Testis (tissue), 3 donors: ENCODE data around the gene PPP2R5B. TPM values are rescaled to one million over a fixed set of nuclear protein-coding genes. Genes with fewer than 3 reads are reported as not detected.

Experiments
- DNase-seq: peaks from one replicate; pipeline ENCODE4 v3.0.0-alpha.2; 2019
- H3K27ac ChIP-seq, 2 donors: fragments of 200-600 bp; sonication (generic); one replicate each; pipeline ENCODE4 v1.5.1; 2019
- H3K27me3 ChIP-seq: fragments of 200-600 bp; sonication (generic); one replicate; pipeline ENCODE4 v1.5.1; 2019
- H3K36me3 ChIP-seq: fragments of 200-600 bp; sonication (generic); one replicate; pipeline ENCODE4 v1.5.1; 2017; ENCODE audit warnings: low read depth; ENCODE audit errors: missing control alignments
- H3K4me1 ChIP-seq: fragments of 200-600 bp; sonication (generic); one replicate; pipeline ENCODE4 v1.5.1; 2019
- H3K4me3 ChIP-seq, 2 donors: fragments of 200-600 bp; sonication (generic); one replicate each; pipeline ENCODE4 v1.5.1; 2017 to 2019
- H3K9me3 ChIP-seq: fragments of 200-600 bp; sonication (generic); one replicate; pipeline ENCODE4 v1.5.1; 2017
- CTCF ChIP-seq, 3 experiments: fragments of 450-650 bp in 2 of 3; fragments of 200-600 bp in 1 of 3; sonication (generic) in 1 of 3; IDR thresholded peaks; one replicate each; pipeline ENCODE4 v1.5.1; 2016 to 2019; ENCODE audit warnings: antibody characterized with exemption in 3 of 3, mild to moderate bottlenecking in 2 of 3, moderate library complexity in 1 of 3
- POLR2A ChIP-seq: fragments of 450-650 bp; IDR thresholded peaks from one replicate; pipeline ENCODE4 v1.6.1; 2017; ENCODE audit warnings: antibody characterized with exemption, mild to moderate bottlenecking, moderate library complexity
- WGBS, 2 donors: methylation state at CpG; one replicate each; pipeline ENCODE4 v1.1.5; 2018; 5-methylcytosine and 5-hydroxymethylcytosine counted together
- intact Hi-C: fragments of 100-400 bp; cut with DNase I; formaldehyde crosslinking; loops from one replicate; pipeline ENCODE4 v1.15.1; 2023; ENCODE audit warnings: low total_unique reads
- polyA plus RNA-seq: library from polyadenylated mRNA; stranded (reverse); fragments of 350-450 nt; fragmentation: Illumina TruSeq; extraction: RNeasy Lipid Tissue Mini Kit (QIAGEN cat#74804); gene quantifications from one replicate; pipeline ENCODE4 v1.2.3, GENCODE V29; 2014; ENCODE audit warnings: low read depth, low replicate concordance; ENCODE audit not compliant: insufficient read depth
- total RNA-seq, 2 donors: library from RNA; depleted of rRNA; stranded (reverse); fragments of >200 nt; gene quantifications; one replicate each; pipeline ENCODE4 v1.2.3, GENCODE V29; 2016

Gene PPP2R5B
- total and polyA plus RNA-seq, 3 donors from 2014 or later = 9.9 to 26.2 (median 19.4) TPM

- Histone ChIP-seq H3K4me1 (no peaks in the 10 kb centered on the region), H3K36me3 (no peaks in the 10 kb centered on the region), H3K4me3 (no peak overlapping the region), H3K27ac (no peak overlapping the region), H3K27me3 (no peaks in the 10 kb centered on the region), H3K9me3 (no peaks in the 10 kb centered on the region)
- DNase-seq = no peak
- intact Hi-C loops = no loop called here
- TF ChIP-seq CTCF (IDR thresholded peaks at IDR 0.05) (no peak), POLR2A (no peak)
- 96 to 98% methylated on average over 7 of the region's 7 CpGs for WGBS, 2 donors
Measured at GRCh38 chr11:64931290-64931689, 6.8 kb downstream of the PPP2R5B start.

GRCh38 chr11:64932324-64932723, 7.8 kb downstream of the PPP2R5B start:
- H3K9me3 ChIP-seq = no peaks in the 10 kb centered on the region
- no peak for DNase-seq
- intact Hi-C loops = no loop called here
- TF ChIP-seq CTCF (IDR thresholded peaks at IDR 0.05) = no peak
- TF ChIP-seq POLR2A = no peak
- no peaks in the 10 kb centered on the region for H3K36me3 ChIP-seq
- H3K4me3 ChIP-seq = no peak overlapping the region
- no peaks in the 10 kb centered on the region for H3K4me1 ChIP-seq
- WGBS, 2 donors = 90 to 93% methylated on average over 5 of the region's 5 CpGs
- no peaks in the 10 kb centered on the region for H3K27me3 ChIP-seq
- H3K27ac ChIP-seq = no peak overlapping the region

- Histone ChIP-seq H3K4me3 (no peak overlapping the region), H3K27me3 (no peaks in the 10 kb centered on the region), H3K36me3 (no peaks in the 10 kb centered on the region), H3K27ac (no peak overlapping the region), H3K4me1 (no peaks in the 10 kb centered on the region), H3K9me3 (no peaks in the 10 kb centered on the region)
- no peak for TF ChIP-seq CTCF (IDR thresholded peaks at IDR 0.05)
- no peak for TF ChIP-seq POLR2A
- WGBS, 2 donors = 88 to 89% methylated on average over 11 to 12 of the region's 12 CpGs
- DNase-seq = no peak
- intact Hi-C loops = no loop called here
Measured at GRCh38 chr11:64933213-64933934, 8.9 kb downstream of the PPP2R5B start.

GRCh38 chr11:64933935-64934681, 9.6 kb downstream of the PPP2R5B start:
- Histone ChIP-seq H3K27ac (no peak overlapping the region), H3K9me3 (no peaks in the 10 kb centered on the region), H3K27me3 (no peaks in the 10 kb centered on the region), H3K36me3 (no peaks in the 10 kb centered on the region), H3K4me1 (no peaks in the 10 kb centered on the region), H3K4me3 (no peak overlapping the region)
- TF ChIP-seq POLR2A = no peak
- TF ChIP-seq CTCF (IDR thresholded peaks at IDR 0.05) = no peak
- WGBS, 2 donors = 83 to 89% methylated on average over 7 to 10 of the region's 10 CpGs
- intact Hi-C loops = no loop called here
- DNase-seq = no peak
